HEK293 (cell line): ENCODE data around the gene ALDH3A1.

ENCODE experiments used
- CTCF ChIP-seq: fragments of 450-650 bp; formaldehyde crosslinking; IDR thresholded peaks from 2 replicates; pipeline ENCODE4 v1.5.1; 2016; ENCODE audit warnings: missing biosample characterization, missing genetic modification characterization
- HOXA7 ChIP-seq: sonication (generic); formaldehyde crosslinking; IDR thresholded peaks from 2 replicates; pipeline ENCODE4 v1.8.1; 2022; ENCODE audit warnings: missing genetic modification reagents, borderline replicate concordance
- REST ChIP-seq: fragments of 450-650 bp; formaldehyde crosslinking; IDR thresholded peaks from 2 replicates; pipeline ENCODE4 v1.5.1; 2016; ENCODE audit warnings: missing biosample characterization, missing genetic modification characterization

GRCh38 chr17:19714542-19715411 is 33.3 kb downstream of the ALDH3A1 start:
- no peak for TF ChIP-seq CTCF
- TF ChIP-seq REST (tag by site-specific recombination) = no peak
- no peak for TF ChIP-seq HOXA7
